HepG2 (cell line): ENCODE measurements around the gene CLCN1. TPM values are rescaled to one million over a fixed set of nuclear protein-coding genes. Genes with fewer than 3 reads are reported as not detected.

Source experiments
- CBX5 ChIP-seq: sonication (generic); formaldehyde crosslinking; IDR thresholded peaks from 2 replicates; pipeline ENCODE4 v1.4.0; 2020; ENCODE audit warnings: missing genetic modification reagents, borderline replicate concordance
- MBNL3 ChIP-seq: fragments of 250-450 bp; sonication (Bioruptor Pico); conservative IDR thresholded peaks from 2 replicates; pipeline ENCODE4 v1.8.0; 2022; ENCODE audit warnings: mild to moderate bottlenecking, inconsistent platforms
- REPIN1 ChIP-seq: sonication (generic); formaldehyde crosslinking; IDR thresholded peaks from 2 replicates; pipeline ENCODE4 v1.8.0; 2022; ENCODE audit warnings: missing genetic modification reagents, low read depth, mild to moderate bottlenecking, borderline replicate concordance
- RFXANK ChIP-seq: IDR thresholded peaks from 2 replicates; pipeline ENCODE4 v1.6.1; 2016
- SKI ChIP-seq: fragments of 450-650 bp; IDR thresholded peaks from one replicate; pipeline ENCODE4 v1.6.1; 2018; ENCODE audit warnings: mild to moderate bottlenecking; ENCODE audit not compliant: partially characterized antibody
- SMC3 ChIP-seq: IDR thresholded peaks from 2 replicates; pipeline ENCODE4 v1.6.1; 2011; ENCODE audit warnings: low read length, improper control_type of control experiment
- XRCC5 ChIP-seq: fragments of 200-400 bp; formaldehyde crosslinking; optimal IDR thresholded peaks from 2 replicates; pipeline ENCODE3; 2017; ENCODE audit warnings: mild to moderate bottlenecking, low read length
- ZFX ChIP-seq: sonication (generic); formaldehyde crosslinking; IDR thresholded peaks from 2 replicates; pipeline ENCODE4 v1.4.0; 2020; ENCODE audit warnings: mild to moderate bottlenecking, low read depth, missing genetic modification reagents, moderate library complexity
- ZNF121 ChIP-seq: sonication (generic); formaldehyde crosslinking; IDR thresholded peaks from 2 replicates; pipeline ENCODE4 v1.5.0; 2020; ENCODE audit warnings: mild to moderate bottlenecking, missing genetic modification reagents
- ZNF251 ChIP-seq: sonication (generic); formaldehyde crosslinking; IDR thresholded peaks from 2 replicates; pipeline ENCODE4 v1.9.0; 2021; ENCODE audit warnings: mild to moderate bottlenecking, missing genetic modification reagents
- ZNF432 ChIP-seq: sonication (generic); formaldehyde crosslinking; IDR thresholded peaks from 2 replicates; pipeline ENCODE4 v1.5.0; 2020; ENCODE audit warnings: missing genetic modification reagents, mild to moderate bottlenecking, borderline replicate concordance
- ZNF780A ChIP-seq: sonication (generic); formaldehyde crosslinking; IDR thresholded peaks from 2 replicates; pipeline ENCODE4 v1.8.0; 2022; ENCODE audit warnings: mild to moderate bottlenecking, missing genetic modification reagents, moderate library complexity
- polyA plus RNA-seq, 8 experiments: library from polyadenylated mRNA; depleted of rRNA in 3 of 8; stranded (reverse) in 7 of 8; unstranded in 1 of 8; fragments of >200 nt; fragmentation: Illumina TruSeq in 4 of 8; extraction: Trizol in 4 of 8; gene quantifications; 2 replicates each; pipeline versions ENCODE4 v1.2.1 to v1.2.3, GENCODE V29; 2011 to 2016; ENCODE audit warnings: low read depth in 4 of 8, missing spikeins in 1 of 8, mixed read lengths in 1 of 8; ENCODE audit not compliant: insufficient read depth in 1 of 8
- total RNA-seq, 5 experiments: library from RNA; depleted of rRNA; stranded (reverse); fragments of >200 nt; fragmentation: Illumina TruSeq; extraction: Trizol; gene quantifications; 2 replicates each; pipeline ENCODE4 v1.2.3, GENCODE V29; 2016; ENCODE audit warnings: low read depth in 1 of 5
- TF ChIP-seq, protein P1 (sequence below): sonication (generic); formaldehyde crosslinking; IDR thresholded peaks from 2 replicates; pipeline ENCODE4 v1.4.0; 2020; ENCODE audit warnings: missing genetic modification reagents, borderline replicate concordance

CLCN1 gene
- total and polyA plus RNA-seq, 2 of the 13 experiments (the other 11 are each of a cell fraction or from before 2014, with no cell fraction given): 0.01 TPM; not detected in 1

DNA sequence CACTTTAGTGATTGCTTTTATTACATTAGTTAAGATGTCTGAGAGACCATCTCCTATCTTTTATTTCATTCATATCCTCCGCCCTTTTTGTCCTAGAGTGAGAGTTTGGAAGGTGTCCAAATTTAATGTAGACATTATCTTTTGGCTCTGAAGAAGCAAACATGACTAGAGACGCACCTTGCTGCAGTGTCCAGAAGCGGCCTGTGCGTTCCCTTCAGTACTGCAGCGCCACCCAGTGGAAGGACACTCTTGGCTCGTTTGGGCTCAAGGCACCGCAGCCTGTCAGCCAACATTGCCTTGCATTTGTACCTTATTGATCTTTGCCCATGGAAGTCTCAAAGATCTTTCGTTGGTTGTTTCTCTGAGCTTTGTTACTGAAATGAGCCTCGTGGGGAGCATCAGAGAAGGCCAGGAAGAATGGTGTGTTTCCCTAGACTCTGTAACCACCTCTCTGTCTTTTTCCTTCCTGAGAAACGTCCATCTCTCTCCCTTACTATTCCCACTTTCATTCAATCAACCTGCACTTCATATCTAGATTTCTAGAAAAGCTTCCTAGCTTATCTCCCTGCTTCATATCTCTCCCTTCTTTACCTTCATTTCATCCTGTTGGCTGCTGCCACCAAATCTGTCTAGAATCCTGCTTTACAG is 10.4 kb upstream of the CLCN1 start (continued):
- TF ChIP-seq ZNF251 (CRISPR knock-in tag) (no peak), CBX5 (CRISPR knock-in tag) (no peak), SKI (no peak), XRCC5 (peak; percentile 19), MBNL3 (no peak), REPIN1 (CRISPR knock-in tag) (peak; percentile 65; the same call in 1 of the 2 replicates), ZFX (peak; percentile 25; the same call in 1 of the 2 replicates), RFXANK (CRISPR knock-in tag) (no peak), ZNF432 (no peak), ZNF121 (CRISPR knock-in tag) (peak; percentile 99), ZNF780A (CRISPR knock-in tag) (no peak), SMC3 (peak; percentile 77)
- TF ChIP-seq, protein P1, sequence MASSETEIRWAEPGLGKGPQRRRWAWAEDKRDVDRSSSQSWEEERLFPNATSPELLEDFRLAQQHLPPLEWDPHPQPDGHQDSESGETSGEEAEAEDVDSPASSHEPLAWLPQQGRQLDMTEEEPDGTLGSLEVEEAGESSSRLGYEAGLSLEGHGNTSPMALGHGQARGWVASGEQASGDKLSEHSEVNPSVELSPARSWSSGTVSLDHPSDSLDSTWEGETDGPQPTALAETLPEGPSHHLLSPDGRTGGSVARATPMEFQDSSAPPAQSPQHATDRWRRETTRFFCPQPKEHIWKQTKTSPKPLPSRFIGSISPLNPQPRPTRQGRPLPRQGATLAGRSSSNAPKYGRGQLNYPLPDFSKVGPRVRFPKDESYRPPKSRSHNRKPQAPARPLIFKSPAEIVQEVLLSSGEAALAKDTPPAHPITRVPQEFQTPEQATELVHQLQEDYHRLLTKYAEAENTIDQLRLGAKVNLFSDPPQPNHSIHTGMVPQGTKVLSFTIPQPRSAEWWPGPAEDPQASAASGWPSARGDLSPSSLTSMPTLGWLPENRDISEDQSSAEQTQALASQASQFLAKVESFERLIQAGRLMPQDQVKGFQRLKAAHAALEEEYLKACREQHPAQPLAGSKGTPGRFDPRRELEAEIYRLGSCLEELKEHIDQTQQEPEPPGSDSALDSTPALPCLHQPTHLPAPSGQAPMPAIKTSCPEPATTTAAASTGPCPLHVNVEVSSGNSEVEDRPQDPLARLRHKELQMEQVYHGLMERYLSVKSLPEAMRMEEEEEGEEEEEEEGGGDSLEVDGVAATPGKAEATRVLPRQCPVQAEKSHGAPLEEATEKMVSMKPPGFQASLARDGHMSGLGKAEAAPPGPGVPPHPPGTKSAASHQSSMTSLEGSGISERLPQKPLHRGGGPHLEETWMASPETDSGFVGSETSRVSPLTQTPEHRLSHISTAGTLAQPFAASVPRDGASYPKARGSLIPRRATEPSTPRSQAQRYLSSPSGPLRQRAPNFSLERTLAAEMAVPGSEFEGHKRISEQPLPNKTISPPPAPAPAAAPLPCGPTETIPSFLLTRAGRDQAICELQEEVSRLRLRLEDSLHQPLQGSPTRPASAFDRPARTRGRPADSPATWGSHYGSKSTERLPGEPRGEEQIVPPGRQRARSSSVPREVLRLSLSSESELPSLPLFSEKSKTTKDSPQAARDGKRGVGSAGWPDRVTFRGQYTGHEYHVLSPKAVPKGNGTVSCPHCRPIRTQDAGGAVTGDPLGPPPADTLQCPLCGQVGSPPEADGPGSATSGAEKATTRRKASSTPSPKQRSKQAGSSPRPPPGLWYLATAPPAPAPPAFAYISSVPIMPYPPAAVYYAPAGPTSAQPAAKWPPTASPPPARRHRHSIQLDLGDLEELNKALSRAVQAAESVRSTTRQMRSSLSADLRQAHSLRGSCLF: no peak
